Ascending aorta (tissue), 2 donors: ENCODE results near the gene YARS1. TPM values are rescaled to one million over a fixed set of nuclear protein-coding genes. Genes with fewer than 3 reads are reported as not detected.
A peak's percentile ranks its signal among the peaks of the same experiment; 100 is the strongest.

Experiments used
- DNase-seq, 2 donors: peaks; one replicate each; pipeline ENCODE4 v3.0.0-alpha.2; 2019; ENCODE audit warnings: low spot score in 2 of 2
- H3K27ac ChIP-seq, 2 donors: fragments of 200-600 bp; sonication (generic); one replicate each; pipeline ENCODE4 v1.5.1; 2016 to 2017; ENCODE audit warnings: mild to moderate bottlenecking in 1 of 2
- H3K27me3 ChIP-seq: fragments of 200-600 bp; sonication (generic); one replicate; pipeline ENCODE4 v1.5.1; 2017
- H3K36me3 ChIP-seq, 2 donors: fragments of 200-600 bp; sonication (generic); one replicate each; pipeline ENCODE4 v1.5.1; 2016
- H3K4me1 ChIP-seq, 2 donors: fragments of 200-600 bp; sonication (generic); one replicate each; pipeline ENCODE4 v1.5.1; 2016 to 2017; ENCODE audit warnings: mild to moderate bottlenecking in 1 of 2
- H3K4me3 ChIP-seq, 2 donors: fragments of 200-600 bp; sonication (generic); one replicate each; pipeline ENCODE4 v1.5.1; 2016 to 2017; ENCODE audit warnings: mild to moderate bottlenecking in 1 of 2
- H3K9me3 ChIP-seq, 2 donors: fragments of 200-600 bp; sonication (generic); one replicate each; pipeline ENCODE4 v1.5.1; 2016
- CTCF ChIP-seq, 3 experiments: fragments of 200-600 bp in 2 of 3; fragments of 450-650 bp in 1 of 3; sonication (generic) in 2 of 3; IDR thresholded peaks; one replicate each; pipeline ENCODE4 v1.5.1; 2016 to 2019; ENCODE audit warnings: antibody characterized with exemption in 3 of 3, mild to moderate bottlenecking in 1 of 3, moderate library complexity in 1 of 3
- intact Hi-C: fragments of 100-400 bp; cut with DNase I; formaldehyde crosslinking; loops from one replicate; pipeline ENCODE4 v1.15.1; 2023
- total RNA-seq: library from RNA; depleted of rRNA; stranded (reverse); fragments of >200 nt; gene quantifications from one replicate; pipeline ENCODE4 v1.1.0, GENCODE V29; 2016

YARS1 gene
- total RNA-seq, 1 donor from 2014 or later = 48.9 TPM

GRCh38 chr1:32763221-32763620, 53.9 kb downstream of the YARS1 start:
- no peaks in the 10 kb centered on the region for H3K27me3 ChIP-seq
- no peak for TF ChIP-seq CTCF (IDR thresholded peaks at IDR 0.05)
- no peak overlapping the region for H3K27ac ChIP-seq
- intact Hi-C loops = no loop called here
- peaks cover 0 to 3% of the 10 kb centered on the region in 2 donors for H3K36me3 ChIP-seq
- H3K4me1 ChIP-seq = peaks cover 0 to 17% of the 10 kb centered on the region in 2 donors
- DNase-seq = no peak
- no peaks in the 10 kb centered on the region for H3K9me3 ChIP-seq
- no peak overlapping the region for H3K4me3 ChIP-seq

GRCh38 chr1:32761936-32762335, 55.2 kb downstream of the YARS1 start:
- H3K36me3 ChIP-seq = peaks cover 0 to 3% of the 10 kb centered on the region in 2 donors
- H3K27me3 ChIP-seq = no peaks in the 10 kb centered on the region
- DNase-seq = no peak
- no peaks in the 10 kb centered on the region for H3K9me3 ChIP-seq
- H3K27ac ChIP-seq = peak overlapping the region in 1 of 2 donors; percentile 38
- H3K4me3 ChIP-seq = no peak overlapping the region
- no peak for TF ChIP-seq CTCF (IDR thresholded peaks at IDR 0.05)
- intact Hi-C loops = no loop called here
- peaks cover 0 to 14% of the 10 kb centered on the region in 2 donors for H3K4me1 ChIP-seq

- no peak for DNase-seq
- H3K27me3 ChIP-seq = no peaks in the 10 kb centered on the region
- peak overlapping the region; percentile 38 to 54 for H3K27ac ChIP-seq
- TF ChIP-seq CTCF (IDR thresholded peaks at IDR 0.05) = no peak
- intact Hi-C loops = no loop called here
- peaks cover 0 to 14% of the 10 kb centered on the region in 2 donors for H3K4me1 ChIP-seq
- peaks cover 0 to 3% of the 10 kb centered on the region in 2 donors for H3K36me3 ChIP-seq
- H3K4me3 ChIP-seq = no peak overlapping the region
- no peaks in the 10 kb centered on the region for H3K9me3 ChIP-seq
These were observed 55.8 kb downstream of the YARS1 start for GRCh38 chr1:32761253-32761877.

GRCh38 chr1:32759997-32760623, 57.0 kb downstream of the YARS1 start:
- DNase-seq = no peak
- peak overlapping the region in 1 of 2 donors; percentile 17 for H3K27ac ChIP-seq
- no peaks in the 10 kb centered on the region for H3K9me3 ChIP-seq
- TF ChIP-seq CTCF (IDR thresholded peaks at IDR 0.05) = no peak
- no peaks in the 10 kb centered on the region for H3K27me3 ChIP-seq
- H3K4me1 ChIP-seq = peaks cover 0 to 13% of the 10 kb centered on the region in 2 donors
- intact Hi-C loops = no loop called here
- peaks cover 0 to 3% of the 10 kb centered on the region in 2 donors for H3K36me3 ChIP-seq
- no peak overlapping the region for H3K4me3 ChIP-seq

- Histone ChIP-seq H3K27ac (peak overlapping the region in 1 of 2 donors; percentile 17), H3K4me3 (no peak overlapping the region), H3K4me1 (peaks cover 0 to 9% of the 10 kb centered on the region in 2 donors)
These were observed 57.6 kb downstream of the YARS1 start for GRCh38 chr1:32759521-32759981.

More at GRCh38 chr1:32759521-32759981, 57.6 kb downstream of the YARS1 start:
- peaks cover 0 to 3% of the 10 kb centered on the region in 2 donors for H3K36me3 ChIP-seq
- no peaks in the 10 kb centered on the region for H3K9me3 ChIP-seq
- DNase-seq = no peak
- intact Hi-C loops = no loop called here
- no peaks in the 10 kb centered on the region for H3K27me3 ChIP-seq
- no peak for TF ChIP-seq CTCF (IDR thresholded peaks at IDR 0.05)
